ENCODE results near the gene DFFA. TPM values are rescaled to one million over a fixed set of nuclear protein-coding genes. Genes with fewer than 3 reads are reported as not detected.
"Not testable (repeated sequence)": the region's sequence is repeated elsewhere in the genome, so short reads cannot be mapped to it uniquely, and the experiment has no call there.

Gene DFFA
- polyA plus RNA-seq, 4 donors, result 36.3 to 46.6 (median 44.7) TPM

DNA sequence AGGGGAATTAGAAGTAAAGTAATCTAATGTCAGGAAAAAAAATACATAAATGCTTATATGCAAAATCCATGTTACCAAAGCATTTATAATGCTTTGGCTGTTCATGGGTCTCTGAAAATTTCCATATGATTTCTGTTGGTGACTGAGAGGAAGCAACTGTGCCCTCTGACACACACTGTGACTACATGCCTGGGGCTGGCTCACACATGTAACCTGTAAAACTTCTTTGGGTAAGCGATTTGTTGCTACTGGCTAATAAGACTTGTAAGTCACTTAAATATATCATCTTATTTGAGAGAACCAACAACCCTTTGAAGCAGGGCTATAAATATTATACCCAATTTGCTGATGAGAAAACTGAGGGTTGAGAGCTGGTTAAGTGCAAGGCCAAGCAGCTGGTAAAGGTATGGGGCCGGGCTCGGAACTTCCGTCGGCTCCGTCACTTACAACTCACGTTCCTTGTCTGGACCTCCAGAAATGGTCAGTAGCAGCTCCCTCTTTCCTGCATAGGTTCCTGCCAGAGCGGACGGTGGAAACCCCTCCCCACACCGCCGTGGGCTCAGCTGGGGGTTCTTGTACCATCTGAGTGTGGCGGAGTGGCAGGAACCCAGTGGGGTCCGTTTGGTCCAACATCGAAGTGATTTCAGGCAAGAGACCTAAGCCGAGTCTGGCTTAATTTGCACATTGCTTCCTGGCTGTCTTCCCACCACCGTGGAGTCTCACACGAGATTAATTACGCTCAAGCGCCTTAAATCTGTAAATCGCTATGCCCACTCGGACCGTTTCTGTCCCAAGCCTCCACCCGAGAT lies 714 bp downstream of the DFFA start:
- DNase-seq (ENCODE audit: low read depth in 4 of 4, low spot score in 2 of 4), result peak in 1 of 4 donors; percentile 55

DNA sequence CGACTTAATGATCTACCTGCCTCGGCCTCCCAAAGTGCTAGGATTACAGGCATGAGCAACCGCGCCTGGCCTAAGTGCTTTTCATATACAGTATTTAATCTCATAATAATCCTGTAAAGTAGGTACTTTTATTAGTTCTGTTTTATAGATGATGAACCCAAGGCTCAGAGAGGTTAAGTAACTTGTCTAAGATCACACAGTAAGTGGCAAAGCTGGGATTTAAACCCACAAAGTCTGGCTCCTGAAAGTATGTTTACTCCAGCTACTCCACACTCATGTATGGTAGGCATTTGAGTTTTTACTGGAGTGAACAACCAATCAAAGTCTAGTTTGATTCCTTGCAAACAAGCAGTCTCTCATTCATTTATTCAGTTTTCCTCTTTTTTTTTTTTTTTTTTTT lies 2.3 kb downstream of the DFFA start:
- DNase-seq (ENCODE audit: low read depth in 4 of 4, low spot score in 2 of 4), result no peak

DNA sequence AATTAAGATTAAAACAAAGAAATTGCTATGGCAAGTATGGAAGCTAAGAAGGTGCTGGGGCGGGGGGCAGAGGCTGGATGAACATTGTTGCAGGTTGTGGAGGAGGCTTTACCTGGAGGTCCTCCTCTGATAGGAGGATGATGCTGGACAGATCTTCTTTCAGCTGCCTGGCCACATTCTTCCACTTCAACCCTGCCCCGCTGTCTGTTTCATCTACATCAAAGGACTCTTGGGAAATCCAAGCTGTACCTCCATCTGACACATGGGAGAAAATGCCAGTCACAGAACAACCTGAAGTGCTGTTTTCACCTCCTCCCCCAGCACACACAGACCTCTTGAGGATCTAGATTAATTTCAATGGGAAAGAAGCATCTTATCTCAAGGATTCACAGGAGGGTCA lies 5.3 kb downstream of the DFFA start:
- DNase-seq (ENCODE audit: low read depth in 4 of 4, low spot score in 2 of 4), result no peak

DNA sequence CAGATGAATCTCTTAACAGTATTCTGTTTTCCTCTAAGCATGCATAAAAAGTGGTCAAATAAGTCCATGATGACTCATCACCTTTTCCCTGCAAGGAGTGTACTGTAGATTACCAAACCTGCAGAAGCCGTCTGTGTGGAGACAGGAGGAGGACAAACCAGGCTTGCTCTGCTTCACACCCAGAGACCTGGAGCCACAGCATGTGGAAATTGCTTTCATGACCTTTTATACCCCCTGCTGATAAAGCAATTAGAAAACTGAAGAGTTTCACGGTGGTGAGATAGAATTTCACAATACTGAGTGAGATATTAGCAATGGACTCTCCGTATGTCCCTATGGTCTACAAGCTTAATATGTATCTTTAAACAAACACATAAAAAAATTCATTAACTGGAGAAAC lies 13.1 kb downstream of the DFFA start:
- no peak for DNase-seq (ENCODE audit: low read depth in 4 of 4, low spot score in 2 of 4)

DNA sequence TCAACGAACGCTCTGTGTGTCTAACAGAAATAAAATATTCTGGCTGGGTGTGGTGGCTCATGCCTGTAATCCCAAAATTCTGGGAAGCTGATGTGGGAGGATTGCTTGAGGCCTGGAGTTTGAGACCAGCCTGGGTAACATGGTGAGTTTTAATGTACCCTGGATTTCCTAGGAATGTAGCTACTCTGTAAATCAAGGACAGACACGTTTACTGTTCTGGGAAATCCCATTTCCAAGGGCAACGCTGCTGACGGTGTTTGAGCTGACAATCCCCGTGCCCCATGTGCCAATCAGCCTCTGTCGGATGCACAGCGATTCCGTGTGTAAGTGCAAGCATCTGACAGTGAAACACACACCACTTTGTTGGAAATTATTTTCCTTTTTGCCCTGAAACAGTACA lies 14.5 kb downstream of the DFFA start:
- no peak for DNase-seq (ENCODE audit: low read depth in 4 of 4, low spot score in 2 of 4)

DNA sequence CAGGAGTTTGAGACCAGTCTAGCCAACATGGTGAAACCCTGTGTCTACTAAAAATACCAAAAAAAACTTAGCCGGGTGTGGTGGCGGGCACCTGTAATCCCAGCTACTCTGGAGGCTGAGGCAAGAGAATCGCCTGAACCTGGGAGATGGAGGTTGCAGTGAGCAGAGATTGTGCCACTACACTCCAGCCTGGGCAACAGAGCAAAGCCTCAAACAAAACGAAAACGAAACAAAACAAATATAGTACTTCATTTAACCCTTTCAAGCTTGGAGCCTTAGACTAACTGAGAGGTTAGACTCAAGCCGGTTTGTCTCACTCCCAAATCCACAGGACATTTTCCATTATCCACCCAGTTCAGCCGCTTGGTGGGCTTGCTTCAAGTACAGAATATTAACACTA lies 14.9 kb downstream of the DFFA start:
- not testable (repeated sequence) for DNase-seq (ENCODE audit: low read depth in 4 of 4, low spot score in 2 of 4)

DNA sequence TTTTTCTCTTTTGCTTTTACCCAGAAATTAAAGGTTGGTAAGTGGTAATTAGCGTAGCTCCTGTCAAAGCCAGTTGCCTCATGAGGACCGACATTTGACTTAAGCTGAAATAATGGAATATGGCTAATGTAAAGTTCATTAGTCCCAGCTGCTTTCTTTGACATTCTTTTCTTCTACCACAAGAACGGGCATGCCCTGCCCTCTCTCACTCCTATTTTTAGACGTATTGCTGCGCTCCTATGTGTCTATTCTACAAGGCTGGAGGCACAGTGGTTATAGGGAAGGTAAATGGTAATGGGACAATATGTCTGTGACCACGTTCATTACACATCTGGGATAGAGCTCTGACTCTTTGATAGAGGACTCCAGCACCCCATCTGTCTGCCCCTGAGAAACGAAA lies 15.7 kb downstream of the DFFA start:
- no peak for DNase-seq (ENCODE audit: low read depth in 4 of 4, low spot score in 2 of 4)

DNA sequence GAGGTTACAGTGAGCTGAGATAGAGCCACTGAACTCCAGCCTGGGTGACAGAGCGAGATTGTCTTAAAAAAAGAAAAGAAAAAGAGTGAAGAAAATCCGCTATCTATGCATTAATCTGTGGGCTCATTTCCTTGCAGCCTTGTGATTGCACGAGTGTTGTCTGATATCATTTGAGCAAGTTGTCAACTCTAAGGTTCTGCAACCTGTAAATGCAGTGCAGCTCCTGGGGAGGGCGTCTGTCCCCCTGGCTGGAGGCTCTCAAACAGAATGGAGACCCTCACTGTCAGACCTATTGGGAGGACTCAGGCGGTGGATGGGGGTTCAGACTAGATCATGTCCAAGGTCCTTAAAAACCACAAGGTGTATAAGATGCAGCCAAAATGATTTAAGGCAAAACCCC lies 16.3 kb downstream of the DFFA start:
- no peak for DNase-seq (ENCODE audit: low read depth in 4 of 4, low spot score in 2 of 4)

DNA sequence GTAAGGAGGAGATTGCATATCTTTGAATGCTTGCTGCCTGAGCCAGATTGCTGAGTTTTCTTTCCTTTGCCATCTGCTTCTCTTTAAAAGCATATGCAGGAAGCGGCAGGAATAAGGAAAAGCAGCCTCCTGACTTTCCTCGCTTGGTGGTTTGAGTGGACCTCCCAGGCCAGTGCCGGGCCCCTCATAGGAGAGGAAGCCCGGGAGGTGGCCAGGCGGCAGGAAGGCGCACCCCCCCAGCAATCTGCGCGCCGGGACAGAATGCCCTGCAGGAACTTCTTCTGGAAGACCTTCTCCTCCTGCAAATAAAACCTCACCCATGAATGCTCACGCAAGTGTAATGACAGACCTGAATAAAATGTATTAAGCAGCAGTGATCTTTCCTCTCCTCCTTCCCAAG lies 21.0 kb downstream of the DFFA start:
- no peak for DNase-seq (ENCODE audit: low read depth in 4 of 4, low spot score in 2 of 4)

DNA sequence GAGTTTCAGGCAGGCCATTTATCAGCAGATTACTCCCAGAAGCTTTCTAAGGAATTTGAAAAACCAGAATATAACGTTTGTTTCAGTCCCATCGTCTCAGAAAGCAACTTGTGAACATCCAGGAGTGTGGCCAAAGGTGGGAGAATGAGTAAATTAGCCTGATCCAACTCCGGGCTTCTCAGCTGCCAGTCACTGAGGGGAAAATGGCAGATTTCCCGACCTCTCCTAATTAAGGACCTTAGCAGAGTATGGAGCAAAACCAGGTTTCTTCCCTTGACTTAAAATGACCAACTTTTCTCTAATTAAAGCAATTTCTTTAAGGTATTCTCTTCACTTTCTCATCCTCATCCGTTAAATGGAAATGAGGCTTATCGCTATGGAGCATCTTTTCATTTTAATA lies 21.5 kb downstream of the DFFA start:
- DNase-seq (ENCODE audit: low read depth in 4 of 4, low spot score in 2 of 4), result no peak

DNA sequence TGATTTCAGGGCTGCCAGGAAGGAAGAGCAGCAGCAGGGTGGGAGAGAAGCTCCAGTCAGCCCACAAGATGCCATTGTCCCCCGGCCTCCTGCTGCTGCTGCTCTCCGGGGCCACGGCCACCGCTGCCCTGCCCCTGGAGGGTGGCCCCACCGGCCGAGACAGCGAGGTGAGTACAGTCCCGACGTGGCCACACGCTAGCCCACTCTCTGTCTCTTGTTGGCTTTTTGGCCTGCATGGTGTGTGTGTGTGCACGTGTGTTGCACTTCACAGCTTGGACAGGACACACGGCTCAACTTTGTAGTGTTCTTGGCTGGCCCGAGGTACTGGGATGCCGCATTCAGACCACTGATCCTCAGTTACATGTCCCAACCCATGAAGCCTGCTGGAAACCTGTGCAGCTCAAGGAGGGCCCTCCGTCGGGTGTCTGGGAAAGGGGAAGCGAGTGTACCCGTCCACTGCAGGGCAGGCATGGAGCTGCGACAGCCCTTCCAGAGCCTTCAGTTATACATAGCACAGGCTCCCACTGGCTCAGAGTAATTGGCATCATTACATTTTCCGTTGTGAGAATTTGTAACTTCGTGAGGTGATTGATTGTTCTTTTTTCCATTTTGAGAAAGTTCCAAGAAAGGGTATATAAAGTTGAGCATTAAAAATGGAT lies 22.0 kb downstream of the DFFA start:
- DNase-seq (ENCODE audit: low read depth in 4 of 4, low spot score in 2 of 4), result no peak

DNA sequence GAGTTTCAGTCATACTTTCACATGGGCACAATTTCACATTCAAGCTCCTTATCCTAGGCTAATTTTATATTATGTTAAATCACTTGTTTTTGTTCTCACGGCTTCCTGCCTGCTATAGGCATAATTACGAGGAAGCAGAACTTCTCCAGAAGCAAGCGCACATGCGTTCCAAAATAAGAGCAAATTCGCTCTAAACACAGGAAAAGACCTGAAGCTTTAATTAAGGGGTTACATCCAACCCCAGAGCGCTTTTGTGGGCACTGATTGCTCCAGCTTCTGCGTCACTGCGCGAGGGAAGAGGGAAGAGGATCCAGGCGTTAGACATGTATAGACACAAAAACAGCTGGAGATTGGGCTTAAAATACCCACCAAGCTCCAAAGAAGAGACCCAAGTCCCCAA lies 22.6 kb downstream of the DFFA start, which contains the start of gene CORT:
Gene CORT, plus strand, starts transcription at position 281 of the 400 bp plus-strand sequence. CDS start 193 bp downstream, outside the sequence.
- no peak for DNase-seq (ENCODE audit: low read depth in 4 of 4, low spot score in 2 of 4)

DNA sequence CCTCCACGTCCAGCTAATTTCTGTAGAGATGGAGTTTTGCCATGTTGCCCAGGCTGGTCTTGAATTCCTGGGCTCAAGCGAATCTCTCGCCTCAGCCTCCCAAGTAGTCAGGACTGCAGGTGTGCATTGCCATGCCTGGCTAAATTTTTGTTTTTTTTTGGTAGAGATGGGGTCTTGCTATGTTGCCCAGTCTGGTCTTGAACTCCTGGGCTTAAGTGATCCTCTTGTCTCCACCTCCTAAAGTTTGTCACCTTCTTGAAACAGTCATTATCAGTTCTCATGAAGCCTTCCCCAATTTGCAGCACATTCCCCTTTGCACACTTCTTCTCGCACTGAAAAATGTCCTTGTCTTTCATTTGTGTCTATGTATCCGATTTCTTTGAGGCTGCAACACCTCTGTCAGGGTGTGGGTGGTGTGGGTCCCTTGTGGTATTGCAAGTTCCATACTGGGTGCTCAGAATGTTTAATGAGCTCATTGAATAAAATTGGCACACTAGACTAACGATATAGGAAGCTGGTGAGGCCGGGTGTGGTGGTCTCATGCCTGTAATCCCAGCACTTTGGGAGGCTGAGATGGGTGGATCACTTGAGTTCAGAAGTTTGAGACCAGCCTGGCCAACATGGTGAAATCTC lies 25.4 kb downstream of the DFFA start:
- DNase-seq (ENCODE audit: low read depth in 4 of 4, low spot score in 2 of 4), result no peak

DNA sequence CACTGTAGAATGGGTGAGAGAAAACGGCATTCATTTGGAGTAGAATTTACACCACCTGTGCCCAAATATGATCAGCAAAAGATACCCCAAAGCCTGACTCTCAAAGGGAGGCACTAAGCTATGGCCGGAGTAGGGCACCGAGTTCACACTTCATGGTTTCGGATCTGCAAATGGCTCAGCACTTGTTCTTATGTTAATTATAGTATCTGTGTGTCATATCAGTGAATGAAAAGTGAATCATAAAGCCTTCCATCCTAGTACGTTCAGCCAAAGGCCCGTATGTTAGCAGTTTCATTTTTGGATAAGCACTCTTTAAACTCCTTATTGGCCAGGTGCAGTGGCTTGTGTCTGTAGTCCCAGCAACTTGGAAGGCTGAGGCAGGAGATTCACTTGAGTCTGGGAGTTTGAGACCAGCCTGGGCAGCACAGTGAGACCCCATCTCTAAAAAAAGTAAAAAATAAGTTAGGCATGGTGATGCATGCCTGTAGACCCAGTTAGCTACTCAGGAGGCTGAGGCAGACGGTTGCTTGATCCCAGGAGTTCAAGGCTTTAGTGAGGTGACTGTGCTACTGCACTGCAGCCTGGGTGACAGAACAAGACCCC lies 27.4 kb downstream of the DFFA start:
- no peak for DNase-seq (ENCODE audit: low read depth in 4 of 4, low spot score in 2 of 4)

DNA sequence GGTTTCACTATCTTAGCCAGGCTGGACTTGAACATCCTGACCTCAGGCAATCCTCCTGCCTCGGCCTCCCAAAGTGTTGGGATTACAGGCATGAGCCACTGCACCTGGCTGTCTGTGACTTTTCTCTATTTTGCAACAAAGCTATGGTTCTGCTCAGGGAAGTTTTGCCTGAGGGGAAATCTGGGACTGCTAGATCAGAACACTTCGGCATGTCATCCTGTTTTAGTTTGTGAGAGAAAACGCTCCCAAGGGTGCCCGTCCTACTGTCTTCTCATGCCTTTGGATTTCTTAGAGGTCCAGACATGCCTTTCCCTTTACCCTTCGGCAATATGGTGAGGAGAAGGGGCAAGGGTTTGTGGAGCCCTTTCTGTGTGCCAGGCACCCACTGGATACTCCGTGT lies 28.1 kb downstream of the DFFA start:
- DNase-seq (ENCODE audit: low read depth in 4 of 4, low spot score in 2 of 4), result no peak

DNA sequence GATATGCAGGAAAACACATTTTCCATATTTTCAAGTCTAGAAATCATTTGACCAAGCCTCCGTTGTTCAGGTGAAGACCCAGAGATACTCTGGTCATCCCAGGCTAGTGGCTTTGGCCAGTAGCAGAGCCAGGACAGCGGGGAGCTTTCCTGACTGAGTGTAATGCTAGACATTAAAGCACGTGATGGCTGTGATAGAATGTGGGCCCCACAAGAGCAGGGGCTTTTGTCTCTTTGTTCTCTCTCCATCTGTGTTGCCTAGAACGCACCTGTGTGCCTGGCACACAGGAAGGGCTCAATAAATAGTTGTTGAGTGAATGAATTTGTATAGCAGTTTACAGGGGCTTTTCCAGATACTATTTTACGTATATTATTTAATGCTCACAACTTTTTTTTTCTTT lies 31.5 kb downstream of the DFFA start:
- DNase-seq (ENCODE audit: low read depth in 4 of 4, low spot score in 2 of 4), result no peak

DNA sequence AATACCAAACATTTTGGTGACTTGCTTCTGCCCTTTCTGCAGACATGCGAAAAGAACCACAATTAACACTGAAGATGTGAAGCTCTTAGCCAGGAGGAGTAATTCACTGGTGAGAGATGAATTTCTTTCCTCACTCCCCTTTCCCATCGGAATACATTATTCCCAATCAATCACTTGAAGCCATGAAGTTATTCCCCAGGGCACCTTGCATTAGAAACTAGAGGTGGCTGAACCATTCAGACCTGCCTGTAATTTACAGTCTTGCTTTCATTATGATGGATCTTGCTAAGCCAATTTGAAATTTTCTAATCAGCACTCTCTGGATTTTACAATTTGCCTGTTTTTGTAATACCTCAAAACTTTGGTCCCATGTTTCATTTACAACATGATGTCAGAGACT lies 32.0 kb downstream of the DFFA start:
- no peak for DNase-seq (ENCODE audit: low read depth in 4 of 4, low spot score in 2 of 4)

DNA sequence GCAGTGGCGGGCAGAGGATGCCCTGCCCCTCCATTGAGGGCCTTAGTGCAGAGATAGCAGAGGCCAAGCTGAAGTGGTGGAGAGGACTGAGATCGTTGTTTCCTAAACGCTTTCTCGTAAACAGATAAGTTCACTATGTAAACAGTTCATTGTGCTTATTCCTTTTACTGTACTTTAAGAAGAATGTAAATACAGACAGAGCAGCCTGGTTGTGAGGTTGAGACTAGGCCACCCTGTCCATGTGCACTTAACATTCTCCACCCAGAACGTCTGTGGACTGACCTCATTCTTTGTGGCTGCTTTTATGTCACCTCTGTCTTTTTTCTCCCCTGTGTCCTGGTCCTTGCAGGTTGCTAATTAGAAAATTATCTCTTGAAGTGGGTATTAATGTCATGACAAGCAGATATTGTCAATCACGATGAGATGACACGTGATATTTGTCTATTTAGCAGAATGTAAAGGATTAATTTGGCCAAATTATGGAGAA lies 33.6 kb downstream of the DFFA start:
- no peak for DNase-seq (ENCODE audit: low read depth in 4 of 4, low spot score in 2 of 4)

DNA sequence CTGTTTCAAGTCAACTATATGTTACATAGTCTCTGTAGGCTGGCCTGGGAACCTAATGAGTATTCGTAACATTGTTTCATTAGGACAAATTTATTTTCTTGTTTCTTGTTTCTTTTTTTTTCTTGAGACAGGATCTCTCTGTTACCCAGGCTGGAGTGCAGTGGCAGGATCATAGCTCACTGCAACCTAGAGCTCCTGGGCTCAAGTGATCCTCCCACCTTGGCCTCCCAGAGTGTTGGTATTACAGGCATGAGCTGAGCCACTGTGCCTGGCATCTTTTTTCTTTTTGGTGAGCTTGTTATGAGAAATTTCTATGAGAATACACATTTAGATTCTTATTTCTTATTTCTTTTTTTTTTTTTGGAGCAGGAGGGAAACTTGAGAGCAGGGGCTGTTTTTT lies 35.3 kb downstream of the DFFA start:
- DNase-seq (ENCODE audit: low read depth in 4 of 4, low spot score in 2 of 4), result no peak

DNA sequence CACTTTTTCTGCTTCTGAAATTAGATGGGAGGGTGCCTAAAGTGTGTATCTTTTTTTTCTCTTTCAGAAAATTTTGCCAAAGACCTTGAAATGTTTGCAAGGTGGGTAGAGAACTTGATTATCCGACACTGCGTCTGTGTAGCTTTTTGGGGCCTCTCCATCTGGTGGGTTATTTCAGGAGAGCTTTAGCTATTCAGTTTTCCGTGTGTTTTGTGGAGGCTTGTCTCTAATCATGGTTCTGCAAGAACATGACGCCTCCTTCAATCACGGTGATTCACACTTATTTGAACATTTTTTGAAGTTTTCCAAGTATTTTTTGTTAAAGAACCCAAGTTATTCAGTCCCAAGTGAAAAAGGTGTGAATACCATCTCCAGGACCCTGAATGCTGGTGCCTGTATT lies 37.7 kb downstream of the DFFA start:
- DNase-seq (ENCODE audit: low read depth in 4 of 4, low spot score in 2 of 4), result no peak

DNA sequence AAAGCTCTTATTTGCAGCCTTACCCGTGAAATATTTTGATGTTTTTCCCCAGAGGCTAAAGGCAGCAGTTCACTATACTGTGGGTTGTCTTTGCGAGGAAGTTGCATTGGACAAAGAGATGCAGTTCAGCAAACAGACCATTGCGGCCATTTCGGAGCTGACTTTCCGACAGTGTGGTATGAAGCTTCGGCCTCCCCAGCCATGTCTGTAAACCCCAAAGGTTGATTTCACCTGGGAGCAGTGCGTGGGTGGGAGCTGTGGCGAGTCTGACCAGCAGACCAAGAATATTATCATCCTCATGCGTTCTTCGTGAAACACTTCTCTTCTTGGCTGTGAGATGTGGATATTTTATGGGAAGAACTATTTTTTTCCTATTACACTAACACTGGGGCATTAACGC lies 38.5 kb downstream of the DFFA start:
- DNase-seq (ENCODE audit: low read depth in 4 of 4, low spot score in 2 of 4), result no peak

Data from left renal cortex interstitium (tissue), 4 donors.